Fibroblast of lung (primary cell): ENCODE results near the gene PIF1.

Experiments used
- CTCF ChIP-seq, 2 donors: IDR thresholded peaks in 1 of 2; conservative IDR thresholded peaks in 1 of 2; 1 replicate in 1 of 2; 2 replicates in 1 of 2; pipeline ENCODE4 v1.5.1; 2011 to 2012; ENCODE audit warnings: low read length in 2 of 2, control low read depth in 1 of 2, inconsistent platforms in 1 of 2, low read depth in 1 of 2, mild to moderate bottlenecking in 1 of 2
- EZH2 ChIP-seq: IDR thresholded peaks from 2 replicates; pipeline ENCODE4 v1.5.1; 2012; ENCODE audit warnings: low read length, control low read depth, mild to moderate bottlenecking; ENCODE audit errors: missing control alignments

GRCh38 chr15:64847876-64848716, 22.6 kb upstream of the PIF1 start:
- no peak for TF ChIP-seq CTCF (conservative IDR thresholded peaks at IDR 0.05 in 1 of 2, IDR thresholded peaks at IDR 0.05 in 1 of 2; ENCODE audit: low read depth in 1 of 2, low read length in 2 of 2)
- no peak for TF ChIP-seq EZH2
